ENCODE measurements around the gene PPCDC.

- no peak for TF ChIP-seq CTCF (IDR thresholded peaks at IDR 0.05)
- TF ChIP-seq POLR2A (IDR thresholded peaks at IDR 0.05) = no peak
Observed at GRCh38 chr15:75031848-75032247, 8.5 kb downstream of the PPCDC start.

Measured in upper lobe of left lung (tissue), 4 donors.